Measurements from ENCODE around the gene UBA5.

Gene UBA5

GRCh38 chr3:132722165-132723023, 62.3 kb downstream of the UBA5 start, which contains the start of gene NPHP3:
NPHP3 (minus strand) TSS chr3:132722409; CDS start chr3:132722355, 54 bp downstream.
- no peak; the same call in 1 of the 2 replicates for TF ChIP-seq CTCF (IDR thresholded peaks at IDR 0.05)

- TF ChIP-seq CTCF (IDR thresholded peaks at IDR 0.05), result no peak
Measured at GRCh38 chr3:132723024-132723950, 63.2 kb downstream of the UBA5 start.

GRCh38 chr3:132726341-132726823, 66.3 kb downstream of the UBA5 start:
- TF ChIP-seq CTCF (IDR thresholded peaks at IDR 0.05), result peak; percentile 80
